ENCODE results near the gene WAC.

DNA sequence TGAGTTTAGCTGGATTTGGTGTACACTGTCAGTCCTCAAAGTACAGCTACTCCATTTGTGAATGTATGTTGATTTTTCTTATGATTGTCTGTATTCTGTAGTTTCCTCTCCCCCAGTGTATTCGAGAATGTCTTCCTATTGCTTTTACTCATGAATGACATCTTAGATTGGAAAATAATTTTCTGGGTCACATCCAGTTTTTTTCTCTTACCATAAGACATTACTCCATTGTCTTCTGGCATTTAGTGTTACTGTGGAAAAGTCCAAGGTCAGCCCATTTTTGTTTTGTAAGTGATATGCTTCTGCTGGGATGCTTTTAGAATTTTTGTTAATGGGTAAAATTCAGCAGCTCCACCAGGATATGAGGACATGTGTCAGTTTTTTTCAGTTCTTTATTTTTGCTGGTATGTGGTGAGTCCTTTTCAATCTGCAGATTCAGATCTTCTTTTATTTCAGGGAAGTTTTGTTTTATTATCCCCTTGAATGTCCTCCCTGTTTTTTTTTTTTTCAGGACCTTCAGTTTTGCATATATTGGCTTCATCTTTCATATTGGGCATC is 33.6 kb downstream of the WAC start:
- TF ChIP-seq FOXA1 (IDR thresholded peaks at IDR 0.05) (no peak), ARNT (IDR thresholded peaks at IDR 0.05) (no peak), SUZ12 (IDR thresholded peaks at IDR 0.05) (no peak), CTBP1 (IDR thresholded peaks at IDR 0.05; ENCODE audit: borderline replicate concordance) (no peak), ELF4 (IDR thresholded peaks at IDR 0.05) (no peak), FOXK2 (IDR thresholded peaks at IDR 0.05) (no peak), FOXM1 (IDR thresholded peaks at IDR 0.05; ENCODE audit: borderline replicate concordance) (no peak), TARDBP (IDR thresholded peaks at IDR 0.05) (no peak), BHLHE40 (IDR thresholded peaks at IDR 0.05; ENCODE audit: borderline replicate concordance) (no peak), HDGF (IDR thresholded peaks at IDR 0.05; ENCODE audit: borderline replicate concordance) (no peak), PKNOX1 (IDR thresholded peaks at IDR 0.05) (no peak)
